ENCODE results near the gene MMRN1.
"Not testable (repeated sequence)": the region's sequence is repeated elsewhere in the genome, so short reads cannot be mapped to it uniquely, and the experiment has no call there.

The MMRN1 gene

DNA sequence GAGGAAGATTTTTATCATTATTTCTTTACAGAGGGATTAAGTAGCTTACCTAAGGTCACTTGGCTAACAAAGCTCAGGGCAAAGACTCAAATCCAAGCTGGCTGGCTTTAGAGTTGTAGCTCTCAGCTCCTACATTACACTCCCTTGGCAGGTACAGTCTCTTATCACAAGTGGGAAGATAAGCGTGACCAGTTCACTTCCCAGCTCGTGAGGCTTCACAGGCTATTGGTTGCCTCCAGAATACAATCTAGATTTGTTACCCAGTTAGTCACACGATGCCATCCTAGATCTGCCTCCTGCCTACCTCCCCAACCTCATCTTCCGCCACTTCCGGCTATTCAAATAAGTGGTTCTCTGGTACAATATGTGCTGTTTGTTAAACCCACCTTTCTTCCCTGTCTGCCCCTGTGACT lies 3.7 kb downstream of the MMRN1 start:
- TF ChIP-seq, protein P1, sequence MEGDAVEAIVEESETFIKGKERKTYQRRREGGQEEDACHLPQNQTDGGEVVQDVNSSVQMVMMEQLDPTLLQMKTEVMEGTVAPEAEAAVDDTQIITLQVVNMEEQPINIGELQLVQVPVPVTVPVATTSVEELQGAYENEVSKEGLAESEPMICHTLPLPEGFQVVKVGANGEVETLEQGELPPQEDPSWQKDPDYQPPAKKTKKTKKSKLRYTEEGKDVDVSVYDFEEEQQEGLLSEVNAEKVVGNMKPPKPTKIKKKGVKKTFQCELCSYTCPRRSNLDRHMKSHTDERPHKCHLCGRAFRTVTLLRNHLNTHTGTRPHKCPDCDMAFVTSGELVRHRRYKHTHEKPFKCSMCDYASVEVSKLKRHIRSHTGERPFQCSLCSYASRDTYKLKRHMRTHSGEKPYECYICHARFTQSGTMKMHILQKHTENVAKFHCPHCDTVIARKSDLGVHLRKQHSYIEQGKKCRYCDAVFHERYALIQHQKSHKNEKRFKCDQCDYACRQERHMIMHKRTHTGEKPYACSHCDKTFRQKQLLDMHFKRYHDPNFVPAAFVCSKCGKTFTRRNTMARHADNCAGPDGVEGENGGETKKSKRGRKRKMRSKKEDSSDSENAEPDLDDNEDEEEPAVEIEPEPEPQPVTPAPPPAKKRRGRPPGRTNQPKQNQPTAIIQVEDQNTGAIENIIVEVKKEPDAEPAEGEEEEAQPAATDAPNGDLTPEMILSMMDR (IDR thresholded peaks at IDR 0.05): no peak
- DNase-seq (ENCODE audit: low spot score): no peak
- no peak overlapping the region for H3K27ac ChIP-seq
- H3K4me3 ChIP-seq: no peak overlapping the region

DNA sequence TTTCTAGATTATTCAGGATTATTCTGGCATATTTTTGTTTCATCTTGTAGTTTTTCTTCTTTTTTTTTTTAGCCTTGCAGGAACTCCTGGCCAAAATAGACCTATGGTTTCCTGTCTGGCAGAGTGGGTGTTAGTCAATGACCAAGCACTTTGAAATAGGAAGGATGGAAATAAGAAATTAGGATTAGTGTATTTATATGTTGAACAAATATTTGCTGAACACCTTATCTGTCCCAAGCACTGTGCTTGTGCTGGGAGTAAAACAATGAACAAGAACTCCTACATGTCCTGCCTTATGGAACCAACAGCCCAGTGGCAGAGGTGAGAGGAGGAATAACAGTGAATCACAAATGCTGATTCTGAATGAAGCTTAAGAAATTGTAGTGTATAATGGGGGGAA lies 4.5 kb downstream of the MMRN1 start:
- no peak for DNase-seq (ENCODE audit: low spot score)
- TF ChIP-seq, protein P1 (IDR thresholded peaks at IDR 0.05): no peak
- Histone ChIP-seq H3K27ac (no peak overlapping the region), H3K4me3 (no peak overlapping the region)

DNA sequence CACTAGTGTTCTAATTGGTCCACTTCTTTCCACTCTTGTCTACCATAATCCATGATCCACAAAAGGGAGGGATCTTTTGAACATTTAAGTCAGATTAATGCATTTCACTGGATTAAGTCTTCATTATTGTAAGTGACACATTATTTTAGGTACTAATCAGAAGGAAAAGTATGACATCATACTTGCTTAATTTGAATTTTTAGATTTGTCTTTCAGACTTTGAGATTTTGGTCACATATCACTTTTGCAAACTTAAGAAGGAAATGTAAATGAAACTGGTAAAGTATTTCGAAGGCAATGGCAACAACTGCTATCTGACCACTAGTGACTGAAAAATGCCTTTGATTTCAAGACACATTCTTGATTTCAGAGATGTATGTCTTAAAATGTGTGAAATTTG lies 5.2 kb downstream of the MMRN1 start:
- TF ChIP-seq, protein P1 (IDR thresholded peaks at IDR 0.05): no peak
- no peak for DNase-seq (ENCODE audit: low spot score)
- Histone ChIP-seq H3K27ac (no peak overlapping the region), H3K4me3 (no peak overlapping the region)

DNA sequence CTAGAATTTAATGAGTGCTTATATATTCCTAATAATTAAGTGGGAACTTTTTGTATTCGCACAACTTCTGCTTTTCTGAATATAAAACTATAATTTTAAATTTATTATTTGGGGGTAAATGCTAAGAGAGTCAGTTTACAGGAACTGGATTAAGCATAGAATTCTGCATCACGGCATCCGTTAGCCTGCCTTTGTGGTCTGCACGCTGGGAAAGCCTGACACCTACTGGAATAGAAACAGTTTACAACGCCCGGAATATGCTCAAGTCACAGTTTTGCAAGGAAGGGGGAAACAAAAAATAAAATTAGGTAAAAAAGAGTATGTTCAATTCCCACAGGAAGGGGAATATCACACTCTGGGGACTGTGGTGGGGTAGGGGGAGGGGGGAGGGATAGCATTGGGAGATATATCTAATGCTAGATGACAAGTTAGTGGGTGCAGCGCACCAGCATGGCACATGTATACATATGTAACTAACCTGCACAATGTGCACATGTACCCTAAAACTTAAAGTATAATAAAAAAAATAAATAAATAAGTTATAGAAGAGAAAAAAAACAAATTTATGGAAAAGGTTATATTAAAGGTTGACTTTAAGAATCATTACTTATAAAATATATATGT lies 7.3 kb downstream of the MMRN1 start:
- not testable (repeated sequence) for H3K27ac ChIP-seq; H3K4me3 ChIP-seq; DNase-seq (ENCODE audit: low spot score)

DNA sequence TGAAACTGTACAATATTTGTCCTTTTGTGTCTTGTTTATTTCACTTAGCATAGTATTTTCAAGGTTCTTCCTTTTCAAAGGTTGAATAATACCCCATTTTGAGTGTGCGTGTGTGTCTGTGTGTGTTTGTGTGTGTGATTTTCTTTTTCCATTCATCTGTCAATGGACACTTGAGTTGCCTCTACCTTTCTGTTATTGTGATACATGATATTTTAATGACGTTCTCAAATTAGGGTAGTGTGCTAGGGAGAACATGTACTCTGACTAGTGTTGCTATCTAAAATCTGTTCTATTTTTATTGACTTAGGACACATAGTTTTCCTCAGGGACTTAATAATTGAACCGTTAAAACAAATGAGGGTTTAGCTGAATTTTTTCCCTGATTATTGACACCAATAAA lies 9.9 kb downstream of the MMRN1 start:
- TF ChIP-seq, protein P1 (IDR thresholded peaks at IDR 0.05): no peak
- DNase-seq (ENCODE audit: low spot score): no peak
- Histone ChIP-seq H3K4me3 (no peak overlapping the region), H3K27ac (no peak overlapping the region)

DNA sequence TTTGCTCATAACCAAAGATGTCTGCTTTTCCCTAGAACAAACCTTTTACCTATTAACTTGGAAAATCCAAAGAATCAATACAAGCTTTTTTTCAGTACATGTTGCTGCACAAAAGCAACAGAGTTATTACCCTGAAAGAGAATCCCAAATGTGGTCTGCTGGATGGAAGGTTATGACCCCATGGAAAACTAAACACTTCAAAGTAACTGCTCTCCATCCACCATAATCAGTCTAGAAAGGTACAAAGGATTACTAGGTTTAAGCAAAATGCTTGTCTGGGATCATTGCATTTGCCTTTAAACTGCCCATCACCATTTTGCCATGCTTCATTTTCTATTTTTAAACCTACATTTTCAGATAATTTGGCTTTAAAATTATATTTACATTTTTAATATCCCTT lies 11.7 kb downstream of the MMRN1 start:
- Histone ChIP-seq H3K27ac (no peak overlapping the region), H3K4me3 (no peak overlapping the region)
- TF ChIP-seq, protein P1 (IDR thresholded peaks at IDR 0.05): no peak
- DNase-seq (ENCODE audit: low spot score): no peak

DNA sequence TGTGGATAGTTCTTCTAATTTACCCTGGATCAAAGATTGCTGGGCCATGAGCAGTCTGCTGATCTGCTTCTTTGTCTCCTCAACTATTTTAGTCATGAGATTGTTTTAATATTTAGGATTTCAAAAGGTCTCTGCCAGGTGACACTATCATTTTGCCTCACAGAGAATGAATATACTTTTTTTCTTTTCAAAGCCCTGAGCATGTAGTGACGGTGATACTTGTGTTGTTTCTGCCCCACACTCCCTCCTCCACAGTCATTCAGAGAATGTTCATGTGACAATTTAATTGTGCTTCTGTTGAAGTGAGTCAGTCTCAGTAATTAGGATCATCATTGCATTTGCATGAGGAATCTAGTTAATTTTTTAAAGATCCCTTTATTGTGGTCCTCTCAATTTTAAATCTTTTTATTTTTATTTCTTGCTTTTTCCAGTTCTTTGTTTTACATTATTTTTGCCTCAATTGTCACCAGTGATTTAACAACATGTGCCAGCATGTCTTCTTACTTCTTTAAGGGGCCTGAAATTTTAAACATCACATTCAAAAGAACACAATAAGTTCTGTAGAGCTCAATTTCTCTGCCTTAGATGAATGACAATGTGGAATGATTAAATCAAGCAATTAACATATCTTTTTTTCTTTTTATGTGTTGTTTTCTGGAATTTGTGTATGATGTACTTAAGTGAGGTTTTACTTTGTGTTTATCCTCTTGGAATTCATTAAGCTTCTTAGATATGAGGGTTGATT lies 12.3 kb downstream of the MMRN1 start:
- TF ChIP-seq, protein P1 (IDR thresholded peaks at IDR 0.05): no peak
- no peak overlapping the region for H3K27ac ChIP-seq
- DNase-seq (ENCODE audit: low spot score): no peak
- no peak overlapping the region for H3K4me3 ChIP-seq

All from coronary artery (tissue), 2 donors.